ENCODE measurements around the gene AGRN. TPM values are rescaled to one million over a fixed set of nuclear protein-coding genes. Genes with fewer than 3 reads are reported as not detected.

Gene AGRN
- total RNA-seq, 1 experiment from 2014 or later: 175 TPM

- Histone ChIP-seq H3K23me2 (ENCODE audit: insufficient read length, low read depth, low read length, poor library complexity, severe bottlenecking) (no peaks in the 10 kb centered on the region), H3K79me2 (ENCODE audit: insufficient read depth, low read length) (no peaks in the 10 kb centered on the region), H4K8ac (replicated peaks; ENCODE audit: insufficient read length, low read depth, low read length) (no peak overlapping the region), H3K14ac (ENCODE audit: insufficient read depth, low read length) (no peak overlapping the region), H3K27ac (ENCODE audit: insufficient read length, low read depth, low read length) (no peak overlapping the region), H2AK5ac (ENCODE audit: insufficient read length, low read length) (no peak overlapping the region), H2BK20ac (ENCODE audit: low read depth, low read length, poor library complexity, severe bottlenecking) (no peak overlapping the region), H4K91ac (ENCODE audit: insufficient read length, low read depth, low read length) (no peak overlapping the region), H4K5ac (ENCODE audit: insufficient read length, low read depth, low read length) (no peak overlapping the region), H3K4ac (ENCODE audit: low read depth, low read length) (no peak overlapping the region), H2BK15ac (ENCODE audit: low read depth, low read length) (no peak overlapping the region), H2BK120ac (ENCODE audit: low read depth, low read length, poor library complexity, severe bottlenecking) (no peak overlapping the region), H3K79me1 (ENCODE audit: insufficient read depth, low read depth, low read length, poor library complexity, severe bottlenecking) (no peaks in the 10 kb centered on the region), H3K27me3 (ENCODE audit: insufficient read depth, low read length) (no peaks in the 10 kb centered on the region; the same call in 1 of the 2 replicates), H2AFZ (ENCODE audit: low read length) (no peak overlapping the region), H3K4me2 (ENCODE audit: insufficient read depth, insufficient read length, low read length) (no peak overlapping the region), H4K20me1 (ENCODE audit: control insufficient read depth, insufficient read depth, insufficient read length) (peaks cover 3% of the 10 kb centered on the region), H2BK12ac (ENCODE audit: insufficient read length, low read depth, low read length) (no peak overlapping the region), H3T11ph (ENCODE audit: low read length) (no peak overlapping the region), H3K23ac (ENCODE audit: insufficient read length, low read depth, low read length) (no peak overlapping the region), H3K9me3 (ENCODE audit: control insufficient read depth, low read depth, low read length) (no peaks in the 10 kb centered on the region), H3K18ac (ENCODE audit: insufficient read length, low read depth, low read length) (no peak overlapping the region), H3K9ac (ENCODE audit: extremely low read depth, insufficient read length, low read length) (no peak overlapping the region), H3K56ac (ENCODE audit: insufficient read length, low read depth, low read length) (no peak overlapping the region), H3K4me1 (ENCODE audit: insufficient read depth, low read length) (no peaks in the 10 kb centered on the region), H2BK5ac (ENCODE audit: insufficient read length, low read length) (no peak overlapping the region)
- H3K9me3 Mint-ChIP-seq: no peaks in the 10 kb centered on the region; a peak in 1 of 5 replicates
- DNase-seq: no peak
- H3K36me3 Mint-ChIP-seq (ENCODE audit: insufficient read depth in 1 of 3, low read depth in 3 of 3): peaks cover 10 to 53% (median 45%) of the 10 kb centered on the region in 3 experiments
- no peaks in the 10 kb centered on the region; the same call in 1 of the 2 replicates for H3K27me3 Mint-ChIP-seq (ENCODE audit: low read depth)
- H3K4me3 Mint-ChIP-seq: no peak overlapping the region
- H3K4me1 Mint-ChIP-seq: no peaks in the 10 kb centered on the region; a peak in 1 of 4 replicates
- H3K27ac Mint-ChIP-seq: no peak overlapping the region; a peak in 1 of 7 replicates
- WGBS (ENCODE audit: extremely low coverage, insufficient read length, low lambda C conversion rate): no CpG with 5 or more reads among the region's 26 CpGs
- TF ChIP-seq CTCF (conservative IDR thresholded peaks at IDR 0.05): no peak
These were observed 26.8 kb downstream of the AGRN start for GRCh38 chr1:1046767-1047166.

Data from H9 (cell line).